COLO829 (cell line): ENCODE results near the gene ZNF470.

Source experiments
- DNase-seq: peaks from one replicate; pipeline ENCODE4 v3.0.0; 2012; ENCODE audit warnings: low spot score

The ZNF470 gene

DNA sequence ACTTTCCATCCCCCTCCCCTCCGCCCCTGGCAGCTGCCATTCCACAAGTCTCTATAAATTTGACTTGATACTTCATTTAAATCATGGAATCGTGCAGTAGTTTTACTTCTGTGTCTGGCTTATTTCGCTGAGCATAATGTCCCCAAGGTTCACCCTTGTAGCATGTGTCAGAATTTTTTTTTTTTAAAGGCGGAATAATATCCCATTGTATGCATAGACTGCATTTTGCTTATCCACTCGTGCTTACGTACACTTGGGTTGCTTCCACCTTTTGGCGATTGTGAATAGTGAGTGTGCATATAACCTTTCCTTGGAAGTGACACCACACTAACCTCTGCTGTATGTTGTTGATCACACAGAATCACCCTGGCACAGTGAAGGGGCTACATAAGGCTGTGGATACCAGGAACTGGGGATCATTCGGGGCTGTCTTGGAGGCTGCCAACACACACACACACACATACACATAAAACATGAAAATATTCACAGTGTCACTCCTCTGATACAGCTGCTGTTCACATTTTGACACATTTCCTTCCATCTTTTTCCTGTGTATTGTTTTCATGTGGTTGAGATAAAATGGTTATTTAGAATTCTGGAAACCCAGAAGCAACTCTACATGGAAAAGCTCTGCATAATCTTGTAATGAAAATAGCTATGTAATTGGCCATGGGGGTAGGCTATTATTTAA is 41.2 kb downstream of the ZNF470 start:
- DNase-seq: no peak

DNA sequence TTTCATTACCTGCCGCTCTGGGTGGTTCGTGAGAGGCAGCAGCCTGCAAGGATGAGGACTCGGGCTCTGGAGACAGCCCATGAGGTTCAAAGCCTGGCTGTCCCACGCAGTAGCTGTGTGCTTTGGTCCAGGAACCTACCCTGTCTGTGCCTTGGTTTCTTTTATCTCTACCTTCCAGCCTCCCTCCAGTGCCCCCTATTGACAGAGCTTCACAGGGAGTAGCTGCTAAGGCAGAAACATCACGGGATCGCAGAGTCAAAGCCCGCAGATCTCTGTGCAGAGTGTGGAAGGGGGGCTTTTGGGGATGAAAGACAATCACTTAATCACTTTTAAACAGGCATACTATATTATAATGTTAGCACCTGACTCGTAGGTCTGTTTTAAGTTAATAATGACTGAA is 44.0 kb downstream of the ZNF470 start:
- no peak for DNase-seq

DNA sequence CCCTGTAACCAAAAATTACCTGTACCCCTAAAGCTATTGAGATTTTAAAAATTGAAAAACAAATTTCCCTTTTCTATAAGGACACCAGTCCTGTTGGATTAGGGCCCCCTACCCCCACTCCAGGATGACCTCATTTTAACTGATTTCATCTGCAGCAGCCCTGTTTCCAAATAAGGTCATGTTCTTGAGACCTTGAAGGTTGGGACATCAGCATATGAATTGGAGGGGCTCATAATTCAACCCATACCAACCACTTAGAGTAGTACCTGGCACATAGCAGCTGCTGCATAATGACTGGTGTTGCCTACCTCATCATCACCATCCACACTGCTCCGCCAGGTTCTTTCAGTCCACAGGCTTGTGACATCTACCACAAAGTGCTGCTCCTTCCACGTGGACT is 45.5 kb downstream of the ZNF470 start:
- DNase-seq: no peak

- DNase-seq: no peak
These were observed 46.4 kb downstream of the ZNF470 start for GRCh38 chr19:56613639-56614038.

GRCh38 chr19:56617531-56617930 is 50.3 kb downstream of the ZNF470 start:
- no peak for DNase-seq

GRCh38 chr19:56619121-56619520 is 51.9 kb downstream of the ZNF470 start:
- no peak for DNase-seq

GRCh38 chr19:56622374-56622773 is 55.1 kb downstream of the ZNF470 start:
- no peak for DNase-seq

DNA sequence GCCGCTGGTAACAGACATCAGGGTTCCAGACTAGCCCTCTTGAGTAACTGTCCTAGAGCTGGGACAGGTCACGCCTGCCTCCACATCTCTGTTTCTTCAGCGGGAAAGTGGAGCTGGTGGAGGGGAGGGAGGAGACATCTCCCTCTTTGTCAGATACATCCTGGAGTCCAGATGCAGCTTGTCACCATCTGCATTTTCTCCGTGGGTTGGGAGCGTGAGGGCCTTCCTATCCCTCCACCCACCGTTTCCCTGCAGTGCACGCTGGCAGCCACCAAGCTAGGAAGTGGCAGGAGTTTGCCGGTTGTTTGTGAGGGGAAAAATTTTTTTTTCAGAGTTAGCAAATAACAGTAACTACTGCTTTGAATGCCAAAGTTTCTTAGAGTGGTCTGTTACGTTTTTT is 55.7 kb downstream of the ZNF470 start:
- no peak for DNase-seq

DNA sequence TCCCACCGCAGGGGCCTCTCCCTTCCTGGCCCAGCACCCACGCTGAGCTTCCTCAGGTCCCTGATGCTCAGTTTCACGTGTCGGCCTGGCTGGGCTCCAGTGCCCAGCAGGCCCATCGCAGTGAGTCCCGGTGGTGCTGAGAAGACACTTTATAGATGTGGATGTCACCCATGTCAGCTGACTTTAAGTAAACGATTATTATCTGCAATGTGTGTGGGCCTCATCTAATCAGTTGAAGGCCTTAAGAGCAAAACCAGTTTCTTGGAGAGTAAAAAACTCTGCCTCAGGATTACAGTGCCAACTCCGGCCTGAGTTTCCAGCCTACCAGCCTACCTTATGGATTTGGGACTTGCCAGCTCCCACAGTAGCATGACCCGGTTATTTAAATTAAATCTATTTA is 58.4 kb downstream of the ZNF470 start:
- DNase-seq: no peak

- DNase-seq: no peak
These were observed 65.8 kb downstream of the ZNF470 start for GRCh38 chr19:56633021-56633420.

- DNase-seq: peak; percentile 76
These were observed 70.8 kb downstream of the ZNF470 start for GRCh38 chr19:56637976-56638555.
